HTR-8/SVneo (cell line): ENCODE measurements around the gene KRTAP29-1.
A peak's percentile ranks its signal among the peaks of the same experiment; 100 is the strongest.
"Not testable (repeated sequence)": the region's sequence is repeated elsewhere in the genome, so short reads cannot be mapped to it uniquely, and the experiment has no call there.

Experiments
- DNase-seq: peaks from one replicate; pipeline ENCODE4 v3.0.0; 2011; ENCODE audit warnings: low spot score, mixed read lengths; ENCODE audit not compliant: insufficient read length
- FAIRE-seq: peaks from 2 replicates; lab custom pipeline; 2011; peaks lifted over from hg19 to GRCh38; lab: Jason Lieb, UNC

KRTAP29-1 gene

DNA sequence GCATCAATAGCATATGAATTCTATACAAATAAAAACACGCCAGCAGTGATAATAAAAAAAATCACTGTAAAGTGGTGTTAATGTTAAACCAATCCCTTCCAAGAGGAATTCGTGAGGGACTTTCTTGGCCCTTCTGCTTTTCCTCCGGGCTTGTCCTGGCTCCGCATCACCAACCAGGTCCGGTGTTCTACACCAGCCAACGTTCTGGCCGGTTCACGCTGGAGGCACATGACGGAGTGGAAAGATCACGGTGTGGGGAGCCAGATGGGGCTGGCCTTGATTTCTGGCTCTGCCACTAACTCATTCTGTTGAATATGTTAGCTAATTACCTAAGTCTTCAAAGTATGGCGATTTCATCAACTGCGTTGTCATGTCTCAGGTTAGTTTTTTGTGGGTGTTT is 1.4 kb upstream of the KRTAP29-1 start:
- no peak for FAIRE-seq
- DNase-seq: no peak

DNA sequence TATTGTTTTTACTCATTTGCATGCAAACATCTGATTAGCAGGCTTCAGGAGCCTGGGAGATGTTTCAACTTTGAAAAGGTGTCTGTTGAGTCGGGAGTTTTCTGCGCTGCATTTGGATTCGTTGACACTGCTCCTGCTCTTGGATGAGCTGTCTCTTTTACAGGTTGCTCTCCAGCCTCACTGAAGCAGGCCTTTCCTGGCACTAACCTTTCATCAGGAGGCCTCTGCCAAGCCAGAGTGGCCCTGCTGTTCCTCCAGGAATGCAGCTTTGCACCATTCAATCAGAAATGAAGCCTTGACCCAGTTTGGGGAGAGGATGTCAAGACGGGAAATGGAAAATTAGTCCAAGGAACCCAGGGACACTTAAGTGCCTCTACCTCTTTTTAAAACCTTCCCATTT is 330 bp upstream of the KRTAP29-1 start:
- DNase-seq (no peak), FAIRE-seq (no peak)

DNA sequence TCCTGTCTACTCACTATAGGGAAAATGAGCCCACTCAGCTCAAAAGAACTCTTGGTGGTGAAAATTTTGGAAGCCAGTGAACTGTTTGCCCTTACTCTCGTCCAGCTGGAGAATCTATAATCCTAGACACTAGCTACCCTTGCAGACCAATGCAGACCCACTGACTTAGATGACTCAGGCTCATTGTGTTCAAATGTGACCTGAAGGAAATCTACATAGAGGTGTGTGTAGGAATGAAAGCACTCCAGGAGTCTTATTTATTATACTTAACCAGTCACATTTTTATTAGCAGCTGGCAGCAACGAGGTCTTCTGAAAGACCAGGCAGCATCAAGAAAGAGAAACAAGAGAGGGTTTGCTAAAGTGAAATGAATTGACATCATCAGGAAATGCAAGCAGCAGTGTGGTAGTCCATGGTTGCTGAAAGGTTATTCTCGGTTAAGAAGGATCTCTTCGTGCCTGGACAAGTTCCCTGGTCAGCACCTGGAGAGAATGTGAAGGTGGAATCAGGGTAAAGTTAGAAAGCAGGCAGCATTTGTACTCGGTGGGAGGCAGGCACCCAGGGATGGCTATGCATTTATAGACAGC is 1.4 kb downstream of the KRTAP29-1 start:
- DNase-seq: no peak
- FAIRE-seq: no peak

DNA sequence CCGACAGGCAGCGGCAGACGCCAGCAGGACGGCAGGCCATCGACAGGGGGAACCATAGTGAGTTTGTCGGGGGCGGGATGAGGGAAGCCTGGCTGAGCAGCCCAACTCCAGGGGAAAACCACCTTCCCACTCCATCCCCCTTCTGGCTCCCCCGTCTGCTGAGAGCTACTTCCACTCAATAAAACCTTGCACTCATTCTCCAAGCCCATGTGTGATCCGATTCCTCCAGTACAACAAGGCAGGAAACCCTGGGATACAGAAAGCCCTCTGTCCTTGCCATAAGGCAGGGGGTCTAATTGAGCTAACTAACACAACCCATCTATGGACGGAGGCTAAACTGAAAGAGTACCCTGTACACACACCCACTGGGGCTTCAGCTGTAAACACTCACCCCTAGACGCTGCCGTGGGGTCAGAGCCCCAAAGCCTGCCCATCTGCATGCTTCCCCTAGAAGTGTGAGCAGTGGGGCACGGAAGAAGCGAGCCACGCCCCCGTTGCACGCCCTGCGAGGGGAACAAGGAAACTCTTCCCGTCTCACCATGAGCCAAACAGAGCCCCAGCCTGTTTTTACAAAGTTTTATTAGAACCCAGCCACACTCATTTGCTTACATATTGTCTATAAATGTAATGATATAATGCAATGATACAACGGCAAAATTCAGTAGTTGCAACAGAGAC is 4.1 kb downstream of the KRTAP29-1 start:
- peak; percentile 52 for FAIRE-seq
- no peak for DNase-seq

DNA sequence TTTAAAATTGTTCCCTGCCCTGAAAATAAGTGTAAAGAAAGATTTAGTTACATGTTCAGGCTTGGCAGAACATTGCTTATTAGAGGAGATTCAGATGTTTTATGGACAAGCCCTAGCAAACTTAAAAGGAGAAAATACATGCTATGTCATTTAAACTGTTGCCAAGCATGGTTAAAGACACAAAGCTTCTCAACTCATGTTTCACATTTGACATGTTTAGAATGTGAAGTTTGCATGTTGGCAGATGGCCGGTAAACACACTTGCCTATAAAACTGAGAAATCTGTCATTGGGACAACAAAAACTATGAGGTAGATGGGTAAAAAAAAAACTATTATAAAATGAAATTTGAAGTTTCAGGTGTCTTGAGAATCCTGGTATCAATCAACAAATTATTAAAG is 5.8 kb downstream of the KRTAP29-1 start:
- FAIRE-seq: no peak
- no peak for DNase-seq

DNA sequence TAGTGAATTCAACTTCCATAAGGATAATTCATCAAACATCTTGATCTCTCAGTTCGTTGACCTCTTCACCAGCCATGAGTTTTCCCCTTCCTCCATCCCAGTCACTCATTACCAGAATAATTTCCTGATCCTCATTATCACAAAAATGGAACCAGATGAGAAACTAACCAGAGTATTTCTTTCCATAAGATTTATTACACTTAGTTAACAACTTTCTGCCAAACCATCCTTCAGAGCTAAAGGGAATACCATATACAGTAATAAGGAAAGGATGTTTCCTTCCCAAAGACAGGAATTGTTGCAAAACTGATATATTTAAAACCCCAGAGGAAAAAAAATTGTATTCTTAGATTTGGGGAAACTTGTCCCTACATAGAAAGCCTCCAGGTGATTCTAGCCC is 8.6 kb downstream of the KRTAP29-1 start:
- FAIRE-seq: no peak

DNA sequence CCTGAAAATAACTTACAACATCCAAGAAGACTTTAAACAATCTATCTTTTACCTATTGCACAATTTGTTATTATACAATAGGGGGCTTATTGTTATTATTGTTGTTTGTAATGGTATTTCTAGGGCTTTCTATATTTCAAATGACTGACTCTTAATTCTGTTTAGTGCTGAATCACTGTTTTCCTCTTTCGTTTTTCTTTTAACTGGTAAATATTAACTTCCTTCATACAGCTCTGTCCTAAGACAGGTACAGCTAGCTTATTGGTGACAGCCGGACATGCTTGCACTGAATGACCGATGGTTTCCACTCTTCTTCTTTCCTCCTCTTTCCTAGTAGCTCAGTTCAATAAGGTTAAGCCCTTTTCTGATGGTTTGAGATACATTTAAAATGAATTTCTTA is 15.6 kb downstream of the KRTAP29-1 start:
- FAIRE-seq: no peak

More for the DNA sequence above, 8.6 kb downstream of the KRTAP29-1 start:
- DNase-seq: no peak

DNA sequence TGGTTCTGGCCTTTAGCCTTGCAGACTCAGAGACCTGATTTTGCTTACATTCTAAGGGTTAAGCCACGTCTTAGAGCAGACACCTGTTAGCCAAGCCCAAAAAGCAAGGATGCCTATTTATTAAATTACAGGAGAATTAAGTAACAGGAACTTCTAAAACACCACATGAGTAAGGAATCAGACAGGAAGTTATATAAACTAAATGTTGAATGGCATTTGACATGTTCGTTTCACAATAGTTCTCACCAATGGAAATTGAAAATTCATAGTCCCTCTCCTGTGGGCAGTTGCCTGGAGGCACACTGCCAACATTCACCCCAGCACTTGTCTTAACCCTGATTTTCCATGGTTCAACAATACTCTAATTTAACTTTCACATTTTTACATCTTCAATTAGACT is 18.1 kb downstream of the KRTAP29-1 start:
- FAIRE-seq: peak; percentile 57
- no peak for DNase-seq

More for the DNA sequence above, 15.6 kb downstream of the KRTAP29-1 start:
- no peak for DNase-seq

DNA sequence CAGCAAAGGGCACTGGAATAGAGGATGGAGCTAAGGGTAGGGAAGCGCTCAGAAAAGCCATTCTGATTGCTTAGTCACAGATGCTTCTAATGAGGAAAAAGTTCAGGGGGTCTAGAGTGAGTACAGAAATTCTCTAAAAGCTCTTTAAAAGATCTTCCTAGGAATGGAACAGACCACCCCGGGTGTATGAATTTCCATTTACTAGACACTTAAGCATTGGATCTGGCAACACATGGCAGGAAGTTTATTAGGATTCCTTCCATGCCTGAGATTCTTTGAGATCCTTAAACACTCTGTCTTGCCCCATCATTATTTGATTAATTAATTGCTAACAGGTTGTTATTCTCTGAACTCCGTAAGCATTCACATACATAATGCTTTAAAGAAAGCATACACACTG is 18.6 kb downstream of the KRTAP29-1 start:
- DNase-seq (peak; percentile 57), FAIRE-seq (no peak)

DNA sequence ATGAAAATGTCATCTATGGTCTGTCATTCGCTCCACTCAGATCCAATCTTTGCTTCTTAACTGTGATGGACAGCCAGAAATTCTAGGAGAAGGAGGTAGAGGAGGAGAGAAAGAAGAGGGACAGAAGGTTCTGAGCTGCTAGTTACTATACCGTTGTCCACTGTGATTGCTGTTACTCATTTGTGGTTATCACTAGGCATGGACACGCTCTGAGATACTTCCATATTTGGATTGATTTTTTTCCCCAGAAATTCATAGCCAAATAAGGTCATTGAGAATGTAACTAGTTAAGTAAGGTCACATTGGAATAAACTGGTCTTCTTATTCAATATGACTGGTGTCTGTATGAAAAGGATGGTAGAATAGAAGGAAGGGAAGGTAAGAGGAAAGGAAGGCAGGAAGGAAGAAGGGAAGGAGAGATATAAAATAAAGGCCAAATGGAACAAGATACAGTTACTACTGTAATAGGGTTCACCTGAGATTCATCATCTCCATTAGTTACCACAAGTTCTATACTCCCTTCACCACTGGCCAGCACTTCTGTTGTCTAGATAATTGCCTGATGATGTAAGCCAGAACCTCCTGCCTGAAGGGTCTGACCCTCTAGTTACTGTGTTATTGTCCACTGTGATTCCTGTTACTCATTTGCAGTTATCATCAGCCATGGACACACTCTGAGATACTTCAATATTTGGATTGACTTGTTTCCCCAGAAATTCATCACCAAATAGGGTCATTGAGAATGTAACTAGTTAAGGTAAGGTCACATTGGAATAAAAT is 24.3 kb downstream of the KRTAP29-1 start:
- DNase-seq (no peak), FAIRE-seq (peak; percentile 71)

DNA sequence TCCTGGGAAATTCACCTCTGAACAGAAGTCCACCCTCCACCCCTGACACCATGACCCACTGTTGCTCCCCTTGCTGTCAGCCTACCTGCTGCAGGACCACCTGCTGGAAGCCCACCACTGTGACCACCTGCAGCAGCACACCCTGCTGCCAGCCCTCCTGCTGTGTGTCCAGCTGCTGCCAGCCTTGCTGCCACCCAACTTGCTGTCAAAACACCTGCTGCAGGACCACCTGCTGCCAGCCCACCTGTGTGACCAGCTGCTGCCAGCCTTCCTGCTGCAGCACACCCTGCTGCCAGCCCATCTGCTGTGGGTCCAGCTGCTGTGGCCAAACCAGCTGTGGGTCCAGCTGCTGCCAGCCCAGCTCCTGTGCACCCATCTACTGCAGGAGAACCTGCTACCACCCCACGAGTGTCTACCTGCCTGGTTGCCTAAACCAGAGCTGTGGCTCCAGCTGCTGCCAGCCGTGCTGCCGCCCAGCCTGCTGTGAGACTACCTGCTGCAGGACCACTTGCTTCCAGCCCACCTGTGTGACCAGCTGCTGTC is 26.9 kb downstream of the KRTAP29-1 start, which contains the start of gene KRTAP9-7:
Gene KRTAP9-7, plus strand, starts transcription at position 51 of the 543 bp plus-strand sequence. Its CDS starts 0 bp downstream, at position 51.
- peak; percentile 55 for FAIRE-seq
- not testable (repeated sequence) for DNase-seq

DNA sequence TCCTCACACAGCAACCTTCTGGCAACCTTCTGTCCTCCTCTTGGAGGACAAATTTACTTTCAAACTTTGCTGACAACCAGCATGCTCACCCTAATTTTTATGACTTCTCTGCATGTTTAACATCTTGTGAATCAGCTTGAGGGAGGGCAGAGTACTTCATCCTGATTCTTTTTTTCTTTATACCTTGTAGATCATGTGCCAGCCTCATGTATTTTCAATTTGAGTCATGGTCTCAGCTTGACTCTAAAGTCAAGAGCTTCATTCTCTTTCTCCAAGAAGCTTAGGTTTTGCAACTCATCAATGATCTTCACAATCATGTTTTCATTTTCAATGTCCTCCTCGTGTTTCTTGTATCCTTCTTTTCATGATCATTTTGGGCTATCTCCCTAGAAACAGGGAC is 30.8 kb downstream of the KRTAP29-1 start:
- no peak for DNase-seq
- no peak for FAIRE-seq

DNA sequence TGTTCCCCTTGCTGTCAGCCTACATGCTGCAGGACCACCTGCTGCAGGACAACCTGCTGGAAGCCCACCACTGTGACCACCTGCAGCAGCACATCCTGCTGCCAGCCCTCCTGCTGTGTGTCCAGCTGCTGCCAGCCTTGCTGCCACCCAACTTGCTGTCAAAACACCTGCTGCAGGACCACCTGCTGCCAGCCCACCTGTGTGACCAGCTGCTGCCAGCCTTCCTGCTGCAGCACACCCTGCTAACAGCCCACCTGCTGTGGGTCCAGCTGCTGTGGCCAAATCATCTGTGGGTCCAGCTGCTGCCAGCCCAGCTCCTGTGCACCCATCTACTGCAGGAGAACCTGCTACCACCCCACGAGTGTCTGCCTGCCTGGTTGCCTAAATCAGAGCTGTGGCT is 31.3 kb downstream of the KRTAP29-1 start:
- not testable (repeated sequence) for FAIRE-seq, DNase-seq

DNA sequence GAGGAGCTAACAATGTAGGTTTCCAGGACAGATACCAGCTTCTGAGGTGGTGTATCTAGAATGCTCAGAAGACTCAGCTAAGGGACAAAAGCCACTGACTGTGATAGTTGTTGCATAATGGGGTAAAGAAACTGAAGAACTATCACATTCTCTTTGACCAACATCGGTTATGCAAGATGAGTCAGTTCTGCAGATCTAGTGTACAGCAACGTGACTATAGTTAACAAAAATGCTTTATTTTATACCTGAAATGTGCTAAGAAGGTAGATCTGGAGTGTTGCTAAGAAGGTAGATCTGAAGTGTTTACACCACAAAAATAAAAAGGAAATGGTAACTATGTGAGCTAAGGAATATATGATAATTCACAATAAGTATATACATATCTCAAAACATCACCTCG is 34.9 kb downstream of the KRTAP29-1 start:
- no peak for DNase-seq
- no peak for FAIRE-seq

DNA sequence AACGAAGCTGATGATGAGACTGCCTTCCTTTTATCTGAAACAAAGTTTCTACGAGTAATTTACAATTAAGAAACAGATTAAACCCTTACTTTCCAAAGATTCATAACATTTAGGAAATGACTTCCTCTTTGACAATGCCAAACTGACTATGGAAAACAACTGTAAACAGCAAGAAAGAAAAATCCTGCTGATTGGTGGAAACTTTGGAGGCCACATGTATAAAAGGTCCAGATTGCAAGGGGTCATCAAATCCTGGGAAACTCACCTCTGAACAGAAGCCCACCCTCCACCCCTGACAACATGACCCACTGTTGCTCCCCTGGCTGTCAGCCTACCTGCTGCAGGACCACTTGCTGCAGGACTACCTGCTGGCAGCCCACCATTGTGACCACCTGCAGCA is 37.6 kb downstream of the KRTAP29-1 start, which contains the start of gene KRTAP9-6:
Gene KRTAP9-6, plus strand, starts transcription at position 301 of the 400 bp plus-strand sequence. Its CDS starts 0 bp downstream, at position 301.
- FAIRE-seq: no peak
- no peak for DNase-seq

DNA sequence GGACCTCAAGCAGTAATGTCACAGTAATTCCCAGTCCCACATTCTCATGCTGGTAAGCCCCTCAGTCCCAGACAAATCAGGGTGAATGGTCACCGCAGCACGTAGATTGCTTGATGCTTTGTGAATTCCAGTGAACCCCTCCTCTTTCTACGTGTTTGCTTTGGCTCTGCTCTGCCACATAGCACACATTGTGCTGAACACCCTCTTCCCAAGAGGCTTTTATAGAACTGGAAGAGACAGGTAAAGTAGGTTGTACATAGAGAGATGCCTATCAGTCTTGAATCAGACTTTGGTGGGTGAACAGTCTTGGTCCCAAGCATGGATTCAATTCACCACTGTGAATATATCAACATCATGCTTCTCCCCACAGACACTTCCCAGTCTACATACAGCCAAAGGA is 38.1 kb downstream of the KRTAP29-1 start:
- DNase-seq (no peak), FAIRE-seq (peak; percentile 48)

DNA sequence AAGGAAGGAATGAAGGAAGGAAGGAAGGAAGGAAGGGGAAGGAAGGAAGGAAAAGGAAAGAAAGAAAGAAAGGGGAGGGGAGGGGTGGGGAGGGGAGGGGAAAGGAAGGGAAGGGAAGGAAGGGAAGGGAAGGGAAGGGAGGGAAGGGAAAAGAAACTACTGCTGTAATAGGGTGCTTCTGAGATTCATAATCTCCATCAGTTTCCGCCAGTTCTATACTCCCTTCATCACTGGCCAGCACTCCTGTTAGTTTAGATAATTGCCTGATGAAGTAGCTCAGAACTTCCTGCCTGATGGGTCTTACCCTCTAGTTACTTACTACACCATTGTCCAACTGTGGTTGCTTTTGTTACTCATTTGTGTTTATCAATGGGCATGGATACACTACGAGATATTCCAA is 39.4 kb downstream of the KRTAP29-1 start:
- FAIRE-seq (no peak), DNase-seq (no peak)

DNA sequence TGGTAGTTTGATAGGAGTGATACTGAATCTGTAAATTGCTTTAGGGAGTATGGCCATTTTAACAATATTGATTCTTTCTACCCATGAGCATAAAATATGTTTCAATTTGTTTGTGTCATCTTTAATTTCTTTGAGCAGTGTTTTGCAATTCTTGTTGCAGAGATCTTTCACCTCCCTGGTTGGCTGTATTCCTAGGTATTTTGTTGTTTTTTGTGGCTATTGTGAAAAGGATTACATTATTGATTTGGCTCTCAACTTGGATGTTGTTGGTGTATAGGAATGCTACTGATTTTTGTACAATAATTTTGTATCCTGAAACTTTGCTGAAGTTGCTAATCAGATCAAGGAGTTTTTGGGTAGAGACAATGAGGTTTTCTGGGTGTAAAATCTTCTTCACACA is 44.2 kb downstream of the KRTAP29-1 start:
- FAIRE-seq: no peak
- no peak for DNase-seq

DNA sequence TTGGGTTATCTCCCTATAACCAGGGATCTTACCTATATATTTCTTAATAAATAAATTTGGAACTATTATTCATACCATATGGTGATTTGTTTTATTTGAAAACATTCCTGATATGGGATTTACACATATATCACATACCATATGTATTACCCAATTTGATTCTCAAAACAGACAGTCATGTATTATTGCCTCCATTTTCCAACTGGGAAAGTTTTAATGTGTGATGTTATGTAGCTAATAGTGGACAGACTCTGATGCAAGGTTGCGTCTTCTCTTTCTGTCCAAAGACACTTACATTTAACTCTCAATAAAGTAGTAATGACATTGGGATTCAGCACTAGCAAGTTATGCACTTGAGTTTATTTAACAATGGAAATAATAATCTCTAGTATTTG is 46.4 kb downstream of the KRTAP29-1 start:
- DNase-seq (no peak), FAIRE-seq (no peak)

DNA sequence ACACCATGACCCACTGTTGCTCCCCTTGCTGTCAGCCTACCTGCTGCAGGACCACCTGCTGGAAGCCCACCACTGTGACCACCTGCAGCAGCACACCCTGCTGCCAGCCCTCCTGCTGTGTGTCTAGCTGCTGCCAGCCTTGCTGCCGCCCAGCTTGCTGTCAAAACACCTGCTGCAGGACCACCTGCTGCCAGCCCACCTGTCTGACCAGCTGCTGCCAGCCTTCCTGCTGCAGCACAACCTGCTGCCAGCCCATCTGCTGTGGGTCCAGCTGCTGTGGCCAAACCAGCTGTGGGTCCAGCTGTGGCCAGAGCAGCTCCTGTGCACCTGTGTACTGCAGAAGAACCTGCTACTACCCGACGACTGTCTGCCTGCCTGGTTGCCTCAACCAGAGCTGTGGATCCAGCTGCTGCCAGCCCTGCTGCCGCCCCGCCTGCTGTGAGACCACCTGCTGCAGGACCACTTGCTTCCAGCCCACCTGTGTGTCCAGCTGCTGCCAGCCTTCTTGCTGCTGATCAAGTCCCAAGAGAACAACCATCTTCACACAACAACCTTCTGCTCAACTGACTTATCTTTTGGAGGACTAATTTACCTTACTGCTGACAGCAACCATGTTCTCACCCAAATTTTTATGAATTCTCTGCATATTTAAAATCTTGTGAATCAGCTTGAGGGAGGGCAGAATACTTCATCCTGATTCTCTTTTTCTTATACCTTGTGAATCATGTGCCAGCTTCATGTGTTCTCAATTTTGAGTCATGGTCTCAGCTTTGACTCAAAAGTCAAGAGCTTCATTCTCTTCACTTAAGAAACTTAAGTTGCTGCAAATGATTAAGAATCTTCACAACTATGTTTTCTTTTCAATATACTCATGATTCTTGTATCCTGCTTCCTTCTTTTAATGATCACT is 47.0 kb downstream of the KRTAP29-1 start, which contains the start of gene KRTAP9-9:
Gene KRTAP9-9, plus strand, starts transcription at position 4 of the 910 bp plus-strand sequence.
- DNase-seq, FAIRE-seq: not testable (repeated sequence)
